Measurements from ENCODE around the gene ACP1. TPM values are rescaled to one million over a fixed set of nuclear protein-coding genes. Genes with fewer than 3 reads are reported as not detected.

The ACP1 gene
- total RNA-seq, 4 donors from 2014 or later = 58.8 to 139 (median 88.6) TPM

- H3K27me3 ChIP-seq = no peaks in the 10 kb centered on the region
- no peaks in the 10 kb centered on the region for H3K36me3 ChIP-seq
- no peak overlapping the region for H3K4me3 ChIP-seq
- H3K4me1 ChIP-seq = no peaks in the 10 kb centered on the region
- TF ChIP-seq POLR2A (IDR thresholded peaks at IDR 0.05) = no peak
- TF ChIP-seq CTCF (IDR thresholded peaks at IDR 0.05) = no peak
- DNase-seq = no peak
- H3K9me3 ChIP-seq = no peaks in the 10 kb centered on the region
- no peak overlapping the region for H3K27ac ChIP-seq
- intact Hi-C loops (cut with DNase I; ENCODE audit: low total_unique reads) = no loop called here
These were observed 8.6 kb downstream of the ACP1 start for GRCh38 chr2:273333-273732.

GRCh38 chr2:274503-274902, 9.8 kb downstream of the ACP1 start:
- no peak for TF ChIP-seq POLR2A (IDR thresholded peaks at IDR 0.05)
- TF ChIP-seq CTCF (IDR thresholded peaks at IDR 0.05) = no peak
- no peaks in the 10 kb centered on the region for H3K27me3 ChIP-seq
- DNase-seq = no peak
- no peaks in the 10 kb centered on the region for H3K4me1 ChIP-seq
- no peak overlapping the region for H3K27ac ChIP-seq
- intact Hi-C loops (cut with DNase I; ENCODE audit: low total_unique reads) = no loop called here
- no peak overlapping the region for H3K4me3 ChIP-seq
- no peaks in the 10 kb centered on the region for H3K36me3 ChIP-seq
- H3K9me3 ChIP-seq = no peaks in the 10 kb centered on the region

GRCh38 chr2:275466-275865, 10.7 kb downstream of the ACP1 start:
- no peak for DNase-seq
- no peaks in the 10 kb centered on the region for H3K27me3 ChIP-seq
- H3K4me3 ChIP-seq = no peak overlapping the region
- no peaks in the 10 kb centered on the region for H3K9me3 ChIP-seq
- TF ChIP-seq POLR2A (IDR thresholded peaks at IDR 0.05) = no peak
- TF ChIP-seq CTCF (IDR thresholded peaks at IDR 0.05) = no peak
- H3K4me1 ChIP-seq = no peaks in the 10 kb centered on the region
- H3K27ac ChIP-seq = no peak overlapping the region
- H3K36me3 ChIP-seq = no peaks in the 10 kb centered on the region
- intact Hi-C loops (cut with DNase I; ENCODE audit: low total_unique reads) = no loop called here

GRCh38 chr2:278312-278926, 13.7 kb downstream of the ACP1 start:
- no peaks in the 10 kb centered on the region for H3K36me3 ChIP-seq
- no peak overlapping the region for H3K4me3 ChIP-seq
- intact Hi-C loops (cut with DNase I; ENCODE audit: low total_unique reads) = no loop called here
- DNase-seq = no peak
- no peaks in the 10 kb centered on the region for H3K9me3 ChIP-seq
- no peak for TF ChIP-seq CTCF (IDR thresholded peaks at IDR 0.05)
- no peak for TF ChIP-seq POLR2A (IDR thresholded peaks at IDR 0.05)
- no peaks in the 10 kb centered on the region for H3K4me1 ChIP-seq
- H3K27ac ChIP-seq = no peak overlapping the region
- no peaks in the 10 kb centered on the region for H3K27me3 ChIP-seq

- intact Hi-C loops (cut with DNase I; ENCODE audit: low total_unique reads) = no loop called here
- no peak for TF ChIP-seq CTCF (IDR thresholded peaks at IDR 0.05)
- no peak for TF ChIP-seq POLR2A (IDR thresholded peaks at IDR 0.05)
- Histone ChIP-seq H3K4me1 (no peaks in the 10 kb centered on the region), H3K27me3 (no peaks in the 10 kb centered on the region), H3K9me3 (no peaks in the 10 kb centered on the region), H3K4me3 (no peak overlapping the region), H3K27ac (no peak overlapping the region), H3K36me3 (no peaks in the 10 kb centered on the region)
- DNase-seq = no peak
These were observed 14.2 kb downstream of the ACP1 start for GRCh38 chr2:278927-279320.

Measured in uterus (tissue), 4 donors.